CD14-positive monocyte (primary cell): ENCODE measurements around the gene PPP1R13B. TPM values are rescaled to one million over a fixed set of nuclear protein-coding genes. Genes with fewer than 3 reads are reported as not detected.

Experiments used
- DNase-seq, 3 donors: peaks; one replicate each; pipeline ENCODE4 v3.0.0-alpha.2; 2011 to 2022
- H2AFZ ChIP-seq: 2 replicates; pipeline ENCODE4 v1.6.0; 2012; ENCODE audit warnings: mild to moderate bottlenecking, low read depth, low read length, inconsistent platforms; ENCODE audit not compliant: insufficient read depth, poor library complexity, severe bottlenecking
- H3K27ac ChIP-seq, 2 donors: 1 replicate in 1 of 2; 2 replicates in 1 of 2; pipeline ENCODE4 v1.5.1; 2012 to 2013; ENCODE audit warnings: low read length in 2 of 2, control low read depth in 1 of 2, inconsistent platforms in 1 of 2, low read depth in 1 of 2, mild to moderate bottlenecking in 1 of 2
- H3K27me3 ChIP-seq, 2 donors: one replicate each; pipeline versions ENCODE4 v1.6.0 to v1.6.1; 2011 to 2013; ENCODE audit warnings: low read length in 2 of 2; ENCODE audit not compliant: control insufficient read depth in 2 of 2, insufficient read depth in 2 of 2
- H3K36me3 ChIP-seq, 2 donors: replicated peaks in 1 of 2; 1 replicate in 1 of 2; 2 replicates in 1 of 2; pipeline versions ENCODE4 v1.5.1 to v1.6.1; 2012 to 2013; ENCODE audit warnings: low read length in 2 of 2, control low read depth in 1 of 2, inconsistent platforms in 1 of 2, mild to moderate bottlenecking in 1 of 2; ENCODE audit not compliant: insufficient read depth in 2 of 2, control insufficient read depth in 1 of 2
- H3K4me1 ChIP-seq, 2 donors: 1 replicate in 1 of 2; 2 replicates in 1 of 2; pipeline versions ENCODE4 v1.5.1 to v1.6.1; 2012 to 2013; ENCODE audit warnings: low read length in 2 of 2, control low read depth in 1 of 2, inconsistent platforms in 1 of 2, mild to moderate bottlenecking in 1 of 2, moderate library complexity in 1 of 2; ENCODE audit not compliant: insufficient read depth in 2 of 2, control insufficient read depth in 1 of 2
- H3K4me2 ChIP-seq: replicated peaks from 2 replicates; pipeline ENCODE3; 2012; ENCODE audit warnings: low read length, moderate library complexity, mild to moderate bottlenecking; ENCODE audit not compliant: poor library complexity, severe bottlenecking; ENCODE audit errors: extremely low read depth
- H3K4me3 ChIP-seq, 3 experiments: fragments of 200-600 bp in 1 of 3; sonication (generic) in 1 of 3; replicated peaks in 1 of 3; 1 replicate in 2 of 3; 2 replicates in 1 of 3; pipeline ENCODE4 v1.5.1; 2011 to 2013; ENCODE audit warnings: low read length in 3 of 3, mild to moderate bottlenecking in 3 of 3, control low read depth in 2 of 3, low read depth in 2 of 3, inconsistent platforms in 1 of 3, moderate library complexity in 1 of 3
- H3K79me2 ChIP-seq: 2 replicates; pipeline ENCODE4 v1.6.0; 2012; ENCODE audit warnings: mild to moderate bottlenecking, control low read depth, inconsistent platforms, low read length, moderate library complexity; ENCODE audit not compliant: insufficient read depth
- H3K9ac ChIP-seq: 2 replicates; pipeline ENCODE4 v1.6.0; 2017; ENCODE audit warnings: low read length, mild to moderate bottlenecking; ENCODE audit not compliant: insufficient read depth, poor library complexity, severe bottlenecking
- H3K9me3 ChIP-seq, 2 donors: replicated peaks in 1 of 2; 1 replicate in 1 of 2; 2 replicates in 1 of 2; pipeline versions ENCODE4 v1.5.1 to v1.6.1; 2012 to 2013; ENCODE audit warnings: low read length in 2 of 2, control low read depth in 1 of 2; ENCODE audit not compliant: control insufficient read depth in 1 of 2, insufficient read depth in 1 of 2
- H4K20me1 ChIP-seq: 2 replicates; pipeline ENCODE4 v1.6.0; 2012; ENCODE audit warnings: mild to moderate bottlenecking, low read length, control low read depth, moderate library complexity; ENCODE audit not compliant: insufficient read depth
- H3K27ac Mint-ChIP-seq, 7 donors: one replicate each; pipeline ENCODE4 v1.8.0; 2020; ENCODE audit warnings: mild to moderate bottlenecking in 7 of 7, mixed read lengths in 7 of 7, moderate library complexity in 6 of 7, inconsistent platforms in 2 of 7
- H3K27me3 Mint-ChIP-seq, 3 donors: one replicate each; pipeline ENCODE4 v1.8.0; 2021 to 2022; ENCODE audit warnings: low read depth in 3 of 3, mild to moderate bottlenecking in 3 of 3, mixed read lengths in 3 of 3, moderate library complexity in 3 of 3, inconsistent platforms in 1 of 3
- H3K36me3 Mint-ChIP-seq, 2 donors: one replicate each; pipeline ENCODE4 v1.8.0; 2020; ENCODE audit warnings: mixed read lengths in 2 of 2, inconsistent platforms in 1 of 2, mild to moderate bottlenecking in 1 of 2
- H3K4me1 Mint-ChIP-seq: one replicate; pipeline ENCODE4 v1.8.0; 2020; ENCODE audit warnings: mild to moderate bottlenecking, mixed read lengths
- H3K4me3 Mint-ChIP-seq, 2 donors: one replicate each; pipeline ENCODE4 v1.8.0; 2020; ENCODE audit warnings: mild to moderate bottlenecking in 2 of 2, mixed read lengths in 2 of 2, moderate library complexity in 1 of 2
- H3K9me3 Mint-ChIP-seq, 7 donors: one replicate each; pipeline ENCODE4 v1.8.0; 2020 to 2022; ENCODE audit warnings: mixed read lengths in 7 of 7, mild to moderate bottlenecking in 6 of 7, moderate library complexity in 6 of 7, inconsistent platforms in 2 of 7
- WGBS: methylation state at CpG from one replicate; pipeline ENCODE4 v1.1.5; 2013; ENCODE audit warnings: missing lambda C conversion rate; ENCODE audit not compliant: insufficient coverage; 5-methylcytosine and 5-hydroxymethylcytosine counted together
- intact Hi-C, 2 donors: fragments of 100-400 bp; cut with micrococcal nuclease; formaldehyde crosslinking; loops; one replicate each; pipeline versions ENCODE4 v1.15.0 to v1.15.1; 2023
- polyA plus RNA-seq, 3 donors: library from polyadenylated mRNA; depleted of rRNA in 1 of 3; unstranded in 2 of 3; stranded (reverse) in 1 of 3; fragments of 300-500 nt in 2 of 3; fragments of >200 nt in 1 of 3; fragmentation: Illumina TruSeq in 2 of 3; gene quantifications; 1 replicate in 2 of 3; 2 replicates in 1 of 3; pipeline ENCODE4 v1.2.3, GENCODE V29; 2012 to 2021
- TF ChIP-seq, protein P1 (sequence below): fragments of 200-600 bp; IDR thresholded peaks from one replicate; pipeline ENCODE4 v1.8.0; 2022; ENCODE audit warnings: antibody characterized with exemption, mild to moderate bottlenecking

PPP1R13B gene
- polyA plus RNA-seq, 3 donors = 0.48 to 1.1 (median 0.99) TPM

DNA sequence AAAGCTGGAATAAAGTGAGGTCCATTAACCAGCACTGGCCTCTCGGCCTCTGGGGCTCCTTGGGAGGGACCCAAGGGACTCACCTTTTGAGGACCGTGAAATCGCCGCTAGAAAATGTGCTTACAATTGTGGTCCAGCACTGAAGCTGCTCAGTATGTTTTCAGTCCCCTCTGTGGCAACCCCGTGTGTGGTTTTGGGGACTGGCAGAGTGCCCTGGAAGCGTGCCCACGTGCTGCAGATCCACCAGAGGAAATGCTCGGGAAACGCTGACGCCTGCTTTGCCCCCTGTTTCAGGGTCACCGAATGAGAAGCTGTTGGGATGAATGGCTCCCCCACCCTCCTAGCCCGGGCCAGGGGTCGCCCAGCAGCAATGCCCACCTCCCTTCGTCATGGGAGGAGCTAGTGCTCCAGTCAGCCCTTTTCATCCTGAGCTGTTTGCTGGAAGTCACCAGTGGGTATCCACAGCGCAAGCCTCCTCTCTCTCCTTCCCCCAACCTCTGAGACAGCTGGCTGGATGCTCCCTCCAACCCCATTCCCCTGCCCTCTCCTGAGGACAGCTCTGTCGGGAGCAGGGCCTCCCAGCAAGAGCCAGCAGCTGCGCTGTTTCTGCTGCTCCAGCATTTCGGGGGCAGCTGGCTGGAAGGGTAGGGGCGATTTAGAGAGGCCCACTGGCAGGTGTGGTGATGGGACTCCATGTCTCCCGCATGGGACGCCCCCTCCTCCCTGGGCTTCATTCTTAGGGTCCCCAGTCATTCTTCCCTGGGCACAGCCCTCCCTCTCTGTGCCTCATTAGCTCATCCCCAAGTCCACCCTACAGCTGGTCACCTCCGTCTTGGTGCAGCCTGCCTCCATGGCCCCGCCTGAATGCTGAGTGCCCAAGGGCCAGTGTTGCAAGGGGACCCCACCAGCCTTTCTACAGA lies 33.2 kb upstream of the PPP1R13B start:
- H3K27me3 Mint-ChIP-seq = peaks cover 29 to 61% (median 54%) of the 10 kb centered on the region in 3 donors
- Histone ChIP-seq H3K27ac (no peak overlapping the region), H3K27me3 (peaks cover 0 to 45% of the 10 kb centered on the region in 2 donors), H3K36me3 (no peaks in the 10 kb centered on the region), H2AFZ (peak overlapping the region; percentile 80), H3K9me3 (no peaks in the 10 kb centered on the region), H3K9ac (peak overlapping the region; percentile 44), H3K4me1 (peaks cover 14 to 16% of the 10 kb centered on the region in 2 donors), H3K4me3 (peak overlapping the region; percentile 32 to 71 (median 39)), H3K79me2 (no peaks in the 10 kb centered on the region), H4K20me1 (no peaks in the 10 kb centered on the region), H3K4me2 (peak overlapping the region; percentile 76)
- peak; percentile 21 to 30 (median 23) for DNase-seq
- TF ChIP-seq, protein P1, sequence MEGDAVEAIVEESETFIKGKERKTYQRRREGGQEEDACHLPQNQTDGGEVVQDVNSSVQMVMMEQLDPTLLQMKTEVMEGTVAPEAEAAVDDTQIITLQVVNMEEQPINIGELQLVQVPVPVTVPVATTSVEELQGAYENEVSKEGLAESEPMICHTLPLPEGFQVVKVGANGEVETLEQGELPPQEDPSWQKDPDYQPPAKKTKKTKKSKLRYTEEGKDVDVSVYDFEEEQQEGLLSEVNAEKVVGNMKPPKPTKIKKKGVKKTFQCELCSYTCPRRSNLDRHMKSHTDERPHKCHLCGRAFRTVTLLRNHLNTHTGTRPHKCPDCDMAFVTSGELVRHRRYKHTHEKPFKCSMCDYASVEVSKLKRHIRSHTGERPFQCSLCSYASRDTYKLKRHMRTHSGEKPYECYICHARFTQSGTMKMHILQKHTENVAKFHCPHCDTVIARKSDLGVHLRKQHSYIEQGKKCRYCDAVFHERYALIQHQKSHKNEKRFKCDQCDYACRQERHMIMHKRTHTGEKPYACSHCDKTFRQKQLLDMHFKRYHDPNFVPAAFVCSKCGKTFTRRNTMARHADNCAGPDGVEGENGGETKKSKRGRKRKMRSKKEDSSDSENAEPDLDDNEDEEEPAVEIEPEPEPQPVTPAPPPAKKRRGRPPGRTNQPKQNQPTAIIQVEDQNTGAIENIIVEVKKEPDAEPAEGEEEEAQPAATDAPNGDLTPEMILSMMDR = no peak
- 13% methylated on average over 19 of the region's 23 CpGs for WGBS
- peaks cover 19% of the 10 kb centered on the region for H3K4me1 Mint-ChIP-seq
- peaks cover 0 to 3% (median 0%) of the 10 kb centered on the region in 7 donors for H3K9me3 Mint-ChIP-seq
- intact Hi-C loops = no loop called here
- no peaks in the 10 kb centered on the region for H3K36me3 Mint-ChIP-seq
- peak overlapping the region; percentile 75 to 81 for H3K4me3 Mint-ChIP-seq
- peak overlapping the region in 2 of 7 donors; percentile 16 to 38 for H3K27ac Mint-ChIP-seq

DNA sequence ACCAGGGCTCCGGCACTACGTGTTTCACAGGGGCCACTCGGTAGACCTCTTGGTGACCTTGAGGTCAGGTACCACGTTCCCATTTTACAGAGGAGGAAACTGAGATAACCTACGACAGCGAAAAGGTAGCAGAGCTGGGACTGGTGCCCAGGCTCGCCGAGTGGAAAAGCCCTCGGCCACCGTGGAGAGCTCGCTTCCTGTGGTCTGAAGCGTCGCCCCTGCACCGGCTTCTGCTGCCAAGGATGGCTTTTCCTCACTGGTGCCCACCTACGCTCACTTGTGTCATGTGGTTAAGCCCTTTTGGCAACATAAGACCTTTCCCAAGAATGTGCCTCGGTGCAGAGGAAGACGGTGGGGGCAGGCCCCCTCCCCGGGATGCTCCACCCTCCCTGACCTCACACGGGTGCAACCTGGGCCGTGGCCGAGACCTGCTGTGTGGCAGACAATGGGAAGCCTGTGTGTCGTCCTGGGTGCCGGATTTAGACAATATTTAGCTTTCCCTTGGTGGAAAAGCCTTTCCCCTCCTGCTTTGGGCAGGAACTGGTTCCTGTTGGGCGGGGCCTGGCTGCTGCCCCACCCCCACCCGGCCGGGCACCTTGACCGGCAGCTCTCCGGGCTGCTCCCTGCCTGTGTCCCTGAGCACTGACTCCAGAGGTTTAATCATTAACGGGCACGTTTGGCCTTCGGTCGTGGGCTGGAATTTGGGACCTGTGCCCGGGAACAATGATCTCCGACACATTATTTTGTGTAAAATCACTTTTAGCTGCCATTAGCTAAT lies 32.4 kb upstream of the PPP1R13B start:
- 14% methylated on average over 23 of the region's 34 CpGs for WGBS
- H3K4me1 Mint-ChIP-seq = peaks cover 20% of the 10 kb centered on the region
- Histone ChIP-seq H3K9ac (peak overlapping the region; percentile 44), H3K36me3 (no peaks in the 10 kb centered on the region), H2AFZ (peak overlapping the region; percentile 80), H3K4me1 (peaks cover 14 to 16% of the 10 kb centered on the region in 2 donors), H3K9me3 (no peaks in the 10 kb centered on the region), H3K4me3 (peak overlapping the region; percentile 32 to 71 (median 39)), H3K27me3 (peaks cover 0 to 45% of the 10 kb centered on the region in 2 donors), H3K79me2 (no peaks in the 10 kb centered on the region), H3K27ac (no peak overlapping the region), H4K20me1 (no peaks in the 10 kb centered on the region), H3K4me2 (peak overlapping the region; percentile 76)
- peak overlapping the region in 1 of 7 donors; percentile 38 for H3K27ac Mint-ChIP-seq
- peaks cover 32 to 64% (median 54%) of the 10 kb centered on the region in 3 donors for H3K27me3 Mint-ChIP-seq
- TF ChIP-seq, protein P1 = no peak
- no peaks in the 10 kb centered on the region for H3K36me3 Mint-ChIP-seq
- peaks cover 0 to 3% (median 0%) of the 10 kb centered on the region in 7 donors for H3K9me3 Mint-ChIP-seq
- intact Hi-C loops = no loop called here
- DNase-seq = peak in 1 of 3 donors; percentile 1
- H3K4me3 Mint-ChIP-seq = peak overlapping the region; percentile 75 to 81
